Panc1 (cell line): ENCODE measurements around the gene SETD1B. TPM values are rescaled to one million over a fixed set of nuclear protein-coding genes. Genes with fewer than 3 reads are reported as not detected.

ENCODE experiments used
- ATAC-seq: fragments of 200-7000 bp; cut with Tn5 transposase; 2 replicates; pipeline ENCODE4 v1.9.1; 2020; ENCODE audit warnings: mild to moderate bottlenecking, moderate library complexity
- BruUV-seq: library from RNA; stranded (reverse); fragments of 400-500 nt; replicated peaks from 2 replicates; lab custom pipeline; 2021; lab: Mats Ljungman, UMichigan
- CTCF ChIA-PET: fragments of 300-600 bp; sonication (Branson Sonifier 250); formaldehyde crosslinking; loops from one replicate; lab custom pipeline; 2022; ENCODE audit warnings: antibody characterized with exemption; lab: Charles Lee
- POLR2A ChIA-PET: fragments of 300-600 bp; sonication (Branson Sonifier 250); formaldehyde crosslinking; loops from one replicate; lab custom pipeline; 2022; ENCODE audit warnings: antibody characterized with exemption; lab: Charles Lee
- DNase-seq: peaks from one replicate; pipeline ENCODE4 v3.0.0-alpha.2; 2010; ENCODE audit warnings: low read depth, low spot score
- H3K27ac ChIP-seq: 2 replicates; pipeline ENCODE4 v1.5.1; 2011; ENCODE audit warnings: mild to moderate bottlenecking, low read length, inconsistent platforms
- H3K27me3 ChIP-seq: fragments of 200-500 bp; sonication (Bioruptor generic); 2 replicates; pipeline ENCODE4 v1.6.0; 2014; ENCODE audit warnings: low read length, inconsistent platforms; ENCODE audit not compliant: control insufficient read depth, insufficient read depth
- H3K36me3 ChIP-seq: fragments of 200-500 bp; sonication (Bioruptor generic); 2 replicates; pipeline ENCODE4 v1.5.1; 2014; ENCODE audit warnings: inconsistent platforms, mild to moderate bottlenecking, low read length, moderate library complexity; ENCODE audit not compliant: control insufficient read depth, insufficient read depth
- H3K4me1 ChIP-seq: 2 replicates; pipeline ENCODE4 v1.5.1; 2011; ENCODE audit warnings: inconsistent platforms, mild to moderate bottlenecking, low read length, moderate library complexity; ENCODE audit not compliant: control insufficient read depth, insufficient read depth
- H3K4me3 ChIP-seq, 2 experiments: 2 replicates each; pipeline ENCODE4 v1.5.1; 2011 to 2012; ENCODE audit warnings: low read depth in 2 of 2, low read length in 2 of 2, mild to moderate bottlenecking in 2 of 2, inconsistent platforms in 1 of 2, moderate library complexity in 1 of 2
- H3K9me3 ChIP-seq: fragments of 200-500 bp; sonication (Bioruptor generic); 2 replicates; pipeline ENCODE4 v1.5.1; 2014; ENCODE audit warnings: low read depth, mild to moderate bottlenecking, inconsistent platforms, low read length, moderate library complexity; ENCODE audit not compliant: control insufficient read depth, insufficient read depth
- CTCF ChIP-seq: fragments of 450-650 bp; IDR thresholded peaks from 2 replicates; pipeline ENCODE4 v1.5.1; 2017; ENCODE audit warnings: mild to moderate bottlenecking
- POLR2AphosphoS5 ChIP-seq: IDR thresholded peaks from 2 replicates; pipeline ENCODE4 v1.6.1; 2012; ENCODE audit warnings: mild to moderate bottlenecking, low read depth, low read length, moderate library complexity
- REST ChIP-seq, 2 experiments: IDR thresholded peaks; 2 replicates each; pipeline ENCODE4 v1.6.1; 2011 to 2012; ENCODE audit warnings: low read depth in 2 of 2, control low read depth in 1 of 2, low read length in 1 of 2, mild to moderate bottlenecking in 1 of 2, moderate library complexity in 1 of 2; ENCODE audit not compliant: insufficient read depth in 1 of 2
- SIN3A ChIP-seq: IDR thresholded peaks from 2 replicates; pipeline ENCODE4 v1.6.1; 2012; ENCODE audit warnings: low read depth, mild to moderate bottlenecking, low read length, moderate library complexity, borderline replicate concordance; ENCODE audit not compliant: insufficient read depth
- TCF7L2 ChIP-seq: IDR thresholded peaks from 2 replicates; pipeline ENCODE4 v1.6.1; 2011; ENCODE audit warnings: mild to moderate bottlenecking, low read depth, low read length, inconsistent platforms
- in situ Hi-C: cut with HindIII; loops from 2 replicates; pipeline ENCODE4 v1.10.0; 2016; ENCODE audit warnings: low sequenced_read_pairs, low pct_unique_long_range_greater_than_20kb
- intact Hi-C: fragments of 100-400 bp; cut with micrococcal nuclease; formaldehyde crosslinking; loops from one replicate; pipeline ENCODE4 v1.10.0; 2022; ENCODE audit not compliant: unreplicated experiment
- total RNA-seq: library from RNA; stranded (reverse); gene quantifications from one replicate; pipeline ENCODE4 v1.2.1, GENCODE V29; 2021; ENCODE audit not compliant: unreplicated experiment

SETD1B gene
- total RNA-seq, 1 experiment from 2014 or later, result 31.2 TPM

- CTCF ChIA-PET, result interaction anchor here (1.0 kb wide), 1 partner anchor 19 kb away, joined by 4 read pairs; the partner anchor contains the start of gene RHOF
- BruUV-seq, result no TSS peak
- Histone ChIP-seq H3K9me3 (no peaks in the 10 kb centered on the region), H3K36me3 (peaks cover under 1% of the 10 kb centered on the region; the same call in 1 of the 2 replicates), H3K4me3 (no peak overlapping the region), H3K27ac (peak overlapping the region; percentile 77), H3K27me3 (no peaks in the 10 kb centered on the region), H3K4me1 (peaks cover 31% of the 10 kb centered on the region)
- no peak for TF ChIP-seq TCF7L2
- no peak for TF ChIP-seq POLR2AphosphoS5
- TF ChIP-seq CTCF, result no peak
- no peak for TF ChIP-seq SIN3A
- no peak for TF ChIP-seq REST (IDR thresholded peaks at IDR 0.05; ENCODE audit: insufficient read depth in 1 of 2, low read depth in 2 of 2, low read length in 1 of 2)
- ATAC-seq (peak; percentile 43), DNase-seq (no peak)
- in situ Hi-C loops (no loop called here), intact Hi-C loops (no loop called here)
- POLR2A ChIA-PET, result interaction anchor here (0.6 kb wide), 1 partner anchor 74 kb away, joined by 4 read pairs; no protein-coding TSS in a partner anchor
Observed at GRCh38 chr12:121775501-121775900, 28.3 kb upstream of the SETD1B start.

- peaks cover 33% of the 10 kb centered on the region for H3K4me1 ChIP-seq
- peaks cover 4% of the 10 kb centered on the region for H3K36me3 ChIP-seq
- no TSS peak for BruUV-seq
- no peak for DNase-seq
- H3K4me3 ChIP-seq, result no peak overlapping the region
- ATAC-seq, result peak; percentile 74
- TF ChIP-seq POLR2AphosphoS5 (peak; percentile 57), CTCF (peak; percentile 98), TCF7L2 (no peak)
- intact Hi-C loops, result no loop called here
- ChIA-PET CTCF (interaction anchor here (0.5 to 1.2 kb wide), 6 partner anchors 8 to 142 kb away, joined by 3 to 7 read pairs (median 4); partner anchors contain the start of gene CFAP251), POLR2A (interaction anchor here (0.7 kb wide), 2 partner anchors 8 to 1504 kb away, joined by 3 to 5 read pairs; no protein-coding TSS in a partner anchor)
- peak overlapping the region; percentile 77 for H3K27ac ChIP-seq
- no peaks in the 10 kb centered on the region for H3K27me3 ChIP-seq
- no peaks in the 10 kb centered on the region for H3K9me3 ChIP-seq
- in situ Hi-C loops, result no loop called here
Observed at GRCh38 chr12:121776190-121777098, 27.4 kb upstream of the SETD1B start.
